SU-DHL-6 (cell line): Measurements from ENCODE around the gene CEP170.

Experiments used
- EZH2phosphoT487 ChIP-seq: fragments of 200-600 bp; sonication (generic), shearing (Covaris generic); conservative IDR thresholded peaks from 2 replicates; pipeline ENCODE4 v1.6.1; 2018; ENCODE audit warnings: mild to moderate bottlenecking, antibody characterized with exemption, low read length, moderate library complexity, mixed read lengths
- TF ChIP-seq, protein P1 (sequence below): fragments of 200-600 bp; sonication (generic); IDR thresholded peaks from one replicate; pipeline ENCODE4 v1.5.1; 2017; ENCODE audit warnings: antibody characterized with exemption, mild to moderate bottlenecking, low read length, moderate library complexity; ENCODE audit not compliant: insufficient read depth, poor library complexity, severe bottlenecking

DNA sequence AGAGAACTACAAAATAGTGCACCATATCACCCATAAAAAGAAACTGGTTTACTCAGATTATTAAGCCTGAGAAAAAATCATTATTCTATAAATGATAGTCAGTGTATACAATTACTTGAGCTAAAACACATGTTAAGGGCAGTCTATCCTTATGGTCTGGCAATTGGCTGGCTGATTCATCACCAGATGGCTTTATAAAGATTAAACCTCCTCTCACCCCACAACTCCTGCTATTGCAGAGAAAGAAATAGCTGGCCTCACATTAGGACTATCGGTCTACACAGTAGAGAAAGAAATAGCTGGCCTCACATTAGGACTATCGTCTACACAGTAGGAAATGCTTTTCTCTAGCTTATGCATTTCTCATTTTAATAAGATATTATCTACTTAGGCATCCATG lies 21.2 kb downstream of the CEP170 start:
- TF ChIP-seq, protein P1, sequence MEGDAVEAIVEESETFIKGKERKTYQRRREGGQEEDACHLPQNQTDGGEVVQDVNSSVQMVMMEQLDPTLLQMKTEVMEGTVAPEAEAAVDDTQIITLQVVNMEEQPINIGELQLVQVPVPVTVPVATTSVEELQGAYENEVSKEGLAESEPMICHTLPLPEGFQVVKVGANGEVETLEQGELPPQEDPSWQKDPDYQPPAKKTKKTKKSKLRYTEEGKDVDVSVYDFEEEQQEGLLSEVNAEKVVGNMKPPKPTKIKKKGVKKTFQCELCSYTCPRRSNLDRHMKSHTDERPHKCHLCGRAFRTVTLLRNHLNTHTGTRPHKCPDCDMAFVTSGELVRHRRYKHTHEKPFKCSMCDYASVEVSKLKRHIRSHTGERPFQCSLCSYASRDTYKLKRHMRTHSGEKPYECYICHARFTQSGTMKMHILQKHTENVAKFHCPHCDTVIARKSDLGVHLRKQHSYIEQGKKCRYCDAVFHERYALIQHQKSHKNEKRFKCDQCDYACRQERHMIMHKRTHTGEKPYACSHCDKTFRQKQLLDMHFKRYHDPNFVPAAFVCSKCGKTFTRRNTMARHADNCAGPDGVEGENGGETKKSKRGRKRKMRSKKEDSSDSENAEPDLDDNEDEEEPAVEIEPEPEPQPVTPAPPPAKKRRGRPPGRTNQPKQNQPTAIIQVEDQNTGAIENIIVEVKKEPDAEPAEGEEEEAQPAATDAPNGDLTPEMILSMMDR: no peak
- TF ChIP-seq EZH2phosphoT487: no peak
